ENCODE data around the gene HYAL3. TPM values are rescaled to one million over a fixed set of nuclear protein-coding genes. Genes with fewer than 3 reads are reported as not detected.
"Not testable (repeated sequence)": the region's sequence is repeated elsewhere in the genome, so short reads cannot be mapped to it uniquely, and the experiment has no call there.

Gene HYAL3
- total and polyA plus RNA-seq, 2 donors (not counting 1 experiment from before 2014, with no cell fraction given): 3.7 to 4.2 TPM

GRCh38 chr3:50262200-50262599, 37.0 kb downstream of the HYAL3 start:
- H3K27me3 Mint-ChIP-seq; ATAC-seq (ENCODE audit: low read depth); intact Hi-C loops (cut with micrococcal nuclease); H3K4me3 Mint-ChIP-seq; POLR2A ChIA-PET; DNase-seq; H3K4me3 ChIP-seq (ENCODE audit: control extremely low read depth in 1 of 5, extremely low read depth in 1 of 5, insufficient read depth in 1 of 5, low read depth in 2 of 5, low read length in 4 of 5); H3K9me3 Mint-ChIP-seq (ENCODE audit: insufficient read depth); H2AFZ ChIP-seq (ENCODE audit: insufficient read depth, low read depth, low read length, poor library complexity, severe bottlenecking); H3K79me2 ChIP-seq (ENCODE audit: control insufficient read depth, insufficient read depth, low read length); H3K4me2 ChIP-seq (replicated peaks; ENCODE audit: low read depth, low read length, poor library complexity, severe bottlenecking); H3K9ac ChIP-seq (ENCODE audit: low read length); H3K9me3 ChIP-seq (ENCODE audit: control extremely low read depth in 1 of 3, control insufficient read depth in 2 of 3, insufficient read depth in 1 of 3, low read length in 2 of 3); H3K27ac ChIP-seq (ENCODE audit: low read length in 2 of 2): not testable (repeated sequence)
- WGBS (ENCODE audit: insufficient coverage): no CpG with 5 or more reads among the region's 4 CpGs
- H4K20me1 ChIP-seq (ENCODE audit: control insufficient read depth, insufficient read depth, low read length, poor library complexity, severe bottlenecking): peaks cover 26% of the 10 kb centered on the region
- peaks cover 11% of the 10 kb centered on the region for H3K4me1 Mint-ChIP-seq
- peaks cover 12 to 17% of the 10 kb centered on the region in 2 donors for H3K4me1 ChIP-seq (ENCODE audit: control insufficient read depth in 2 of 2, insufficient read depth in 2 of 2, low read length in 2 of 2)
- H3K36me3 ChIP-seq (replicated peaks in 1 of 2; ENCODE audit: control extremely low read depth in 1 of 2, control insufficient read depth in 1 of 2, extremely low read depth in 1 of 2, insufficient read depth in 2 of 2, low read length in 1 of 2): peaks cover 0 to 12% of the 10 kb centered on the region in 2 experiments
- peak overlapping the region; percentile 46 for H3K27ac Mint-ChIP-seq
- CTCF ChIA-PET: interaction anchor here (1.2 to 27.3 kb wide), 4 partner anchors 10 to 28 kb away, joined by 4 to 596 read pairs (median 40); partner anchors contain the start of gene GNAI2
- peaks cover 0 to 23% (median 2%) of the 10 kb centered on the region in 4 experiments for H3K27me3 ChIP-seq (replicated peaks in 1 of 4; ENCODE audit: control extremely low read depth in 1 of 4, control insufficient read depth in 3 of 4, insufficient read depth in 4 of 4, low read length in 3 of 4)

GRCh38 chr3:50261505-50261904, 37.7 kb downstream of the HYAL3 start:
- Histone ChIP-seq H3K27ac (ENCODE audit: low read length in 2 of 2) (no peak overlapping the region), H3K4me1 (ENCODE audit: control insufficient read depth in 2 of 2, insufficient read depth in 2 of 2, low read length in 2 of 2) (peaks cover 12 to 17% of the 10 kb centered on the region in 2 donors), H3K79me2 (ENCODE audit: control insufficient read depth, insufficient read depth, low read length) (no peaks in the 10 kb centered on the region), H3K9ac (ENCODE audit: low read length) (no peak overlapping the region), H3K36me3 (replicated peaks in 1 of 2; ENCODE audit: control extremely low read depth in 1 of 2, control insufficient read depth in 1 of 2, extremely low read depth in 1 of 2, insufficient read depth in 2 of 2, low read length in 1 of 2) (peaks cover 0 to 19% of the 10 kb centered on the region in 2 experiments), H2AFZ (ENCODE audit: insufficient read depth, low read depth, low read length, poor library complexity, severe bottlenecking) (no peak overlapping the region), H3K4me2 (replicated peaks; ENCODE audit: low read depth, low read length, poor library complexity, severe bottlenecking) (no peak overlapping the region), H3K9me3 (ENCODE audit: control extremely low read depth in 1 of 3, control insufficient read depth in 2 of 3, insufficient read depth in 1 of 3, low read length in 2 of 3) (no peaks in the 10 kb centered on the region), H4K20me1 (ENCODE audit: control insufficient read depth, insufficient read depth, low read length, poor library complexity, severe bottlenecking) (peaks cover 32% of the 10 kb centered on the region), H3K4me3 (ENCODE audit: control extremely low read depth in 1 of 5, extremely low read depth in 1 of 5, insufficient read depth in 1 of 5, low read depth in 2 of 5, low read length in 4 of 5) (no peak overlapping the region), H3K27me3 (replicated peaks in 1 of 4; ENCODE audit: control extremely low read depth in 1 of 4, control insufficient read depth in 3 of 4, insufficient read depth in 4 of 4, low read length in 3 of 4) (peaks cover 0 to 17% (median 0%) of the 10 kb centered on the region in 4 experiments)
- no CpG with 5 or more reads among the region's 2 CpGs for WGBS (ENCODE audit: insufficient coverage)
- Mint-ChIP-seq H3K27ac (peak overlapping the region; percentile 65), H3K9me3 (ENCODE audit: insufficient read depth) (no peaks in the 10 kb centered on the region), H3K4me1 (peaks cover 12% of the 10 kb centered on the region), H3K27me3 (peaks cover 5% of the 10 kb centered on the region), H3K4me3 (peak overlapping the region; percentile 49)
- TF ChIP-seq EZH2 (IDR thresholded peaks at IDR 0.05; ENCODE audit: borderline replicate concordance, insufficient read depth, low read depth, low read length, poor library complexity, severe bottlenecking) (no peak), CTCF (IDR thresholded peaks at IDR 0.05) (no peak)
- DNase-seq: no peak
- ATAC-seq (ENCODE audit: low read depth): no peak
- ChIA-PET CTCF (interaction anchor here (0.6 to 27.3 kb wide), 6 partner anchors 10 to 107 kb away, joined by 3 to 596 read pairs (median 10); partner anchors contain the start of genes GNAI2 and LSMEM2), POLR2A (no interaction called here)
- intact Hi-C loops (cut with micrococcal nuclease): no loop called here

Data from B cell (primary cell).